WTC11 (cell line): Measurements from ENCODE around the gene SH3TC1. TPM values are rescaled to one million over a fixed set of nuclear protein-coding genes. Genes with fewer than 3 reads are reported as not detected.

Experiments used
- ATAC-seq: fragments of 200-7000 bp; cut with Tn5 transposase; 2 replicates; pipeline ENCODE4 v1.10.0; 2021; ENCODE audit warnings: mild to moderate bottlenecking, moderate library complexity
- CTCF ChIA-PET: fragments of 300-600 bp; sonication (Branson Sonifier 250); formaldehyde crosslinking; loops from one replicate; lab custom pipeline; 2021; ENCODE audit warnings: antibody characterized with exemption; lab: Charles Lee
- POLR2A ChIA-PET: fragments of 350-600 bp; sonication (Branson Sonifier 250); formaldehyde crosslinking; loops from one replicate; lab custom pipeline; 2021; ENCODE audit warnings: antibody characterized with exemption; lab: Charles Lee
- DNase-seq: peaks from one replicate; pipeline ENCODE4 v3.0.0; 2021; ENCODE audit warnings: low spot score
- H3K27ac Mint-ChIP-seq: 2 replicates; pipeline ENCODE4 v1.8.0; 2021; ENCODE audit warnings: mixed read lengths
- H3K27me3 Mint-ChIP-seq: 2 replicates; pipeline ENCODE4 v1.8.0; 2021; ENCODE audit warnings: low read depth, mild to moderate bottlenecking, moderate library complexity, mixed read lengths
- H3K36me3 Mint-ChIP-seq: 2 replicates; pipeline ENCODE4 v1.8.0; 2021; ENCODE audit warnings: mixed read lengths
- H3K4me1 Mint-ChIP-seq: 2 replicates; pipeline ENCODE4 v1.8.0; 2022; ENCODE audit warnings: mixed read lengths
- H3K4me3 Mint-ChIP-seq: 2 replicates; pipeline ENCODE4 v1.8.0; 2021; ENCODE audit warnings: mild to moderate bottlenecking, moderate library complexity, mixed read lengths
- H3K9me3 Mint-ChIP-seq: 2 replicates; pipeline ENCODE4 v1.8.0; 2021; ENCODE audit warnings: mixed read lengths
- CBFB ChIP-seq: sonication (generic); formaldehyde crosslinking; IDR thresholded peaks from 2 replicates; pipeline ENCODE4 v1.8.1; 2022; ENCODE audit warnings: mild to moderate bottlenecking, low read depth, missing genetic modification reagents
- CREM ChIP-seq: sonication (generic); formaldehyde crosslinking; IDR thresholded peaks from 2 replicates; pipeline ENCODE4 v1.8.1; 2022; ENCODE audit warnings: mild to moderate bottlenecking, missing genetic modification reagents, moderate library complexity
- FOXK1 ChIP-seq: sonication (generic); formaldehyde crosslinking; IDR thresholded peaks from 2 replicates; pipeline ENCODE4 v1.8.0; 2022; ENCODE audit warnings: mild to moderate bottlenecking, moderate library complexity, missing genetic modification reagents
- FOXP1 ChIP-seq: sonication (generic); formaldehyde crosslinking; IDR thresholded peaks from 2 replicates; pipeline ENCODE4 v1.8.0; 2022; ENCODE audit warnings: missing genetic modification reagents, mild to moderate bottlenecking, moderate library complexity, borderline replicate concordance
- GABPB1 ChIP-seq: sonication (generic); formaldehyde crosslinking; IDR thresholded peaks from 2 replicates; pipeline ENCODE4 v1.8.1; 2023; ENCODE audit warnings: mild to moderate bottlenecking, missing genetic modification reagents
- GTF2I ChIP-seq: fragments of 250-450 bp; sonication (Bioruptor Pico); conservative IDR thresholded peaks from 2 replicates; pipeline ENCODE4 v1.4.0; 2021; ENCODE audit warnings: mild to moderate bottlenecking
- MXD4 ChIP-seq: fragments of 250-450 bp; sonication (Bioruptor Pico); IDR thresholded peaks from 2 replicates; pipeline ENCODE4 v1.8.0; 2021; ENCODE audit warnings: mild to moderate bottlenecking, moderate library complexity, borderline replicate concordance
- NR3C1 ChIP-seq: sonication (generic); formaldehyde crosslinking; conservative IDR thresholded peaks from 2 replicates; pipeline ENCODE4 v1.8.1; 2023; ENCODE audit warnings: low read depth, mild to moderate bottlenecking, missing genetic modification reagents
- PRRX2 ChIP-seq: fragments of 250-450 bp; sonication (Bioruptor Pico); IDR thresholded peaks from 2 replicates; pipeline ENCODE4 v1.8.0; 2021; ENCODE audit warnings: mild to moderate bottlenecking
- RELA ChIP-seq: sonication (generic); formaldehyde crosslinking; IDR thresholded peaks from 2 replicates; pipeline ENCODE4 v1.8.1; 2022; ENCODE audit warnings: missing genetic modification reagents, mild to moderate bottlenecking, borderline replicate concordance
- SMAD3 ChIP-seq: sonication (generic); formaldehyde crosslinking; IDR thresholded peaks from 2 replicates; pipeline ENCODE4 v1.8.0; 2022; ENCODE audit warnings: missing genetic modification reagents, mild to moderate bottlenecking, borderline replicate concordance
- SMAD4 ChIP-seq: sonication (generic); formaldehyde crosslinking; IDR thresholded peaks from 2 replicates; pipeline ENCODE4 v1.8.0; 2022; ENCODE audit warnings: mild to moderate bottlenecking, missing genetic modification reagents
- SOX15 ChIP-seq: fragments of 250-450 bp; sonication (Bioruptor Pico); IDR thresholded peaks from 2 replicates; pipeline ENCODE4 v1.9.0; 2021; ENCODE audit warnings: mild to moderate bottlenecking
- TEAD4 ChIP-seq: sonication (generic); formaldehyde crosslinking; IDR thresholded peaks from 2 replicates; pipeline ENCODE4 v1.8.0; 2022; ENCODE audit warnings: mild to moderate bottlenecking, missing genetic modification reagents
- TP53 ChIP-seq: sonication (generic); formaldehyde crosslinking; IDR thresholded peaks from 2 replicates; pipeline ENCODE4 v1.8.1; 2023; ENCODE audit warnings: mild to moderate bottlenecking, missing genetic modification reagents
- ZNF121 ChIP-seq: sonication (generic); formaldehyde crosslinking; IDR thresholded peaks from 2 replicates; pipeline ENCODE4 v1.8.0; 2023; ENCODE audit warnings: missing genetic modification reagents
- ZNF396 ChIP-seq: fragments of 250-450 bp; sonication (Bioruptor Pico); IDR thresholded peaks from 2 replicates; pipeline ENCODE4 v1.8.0; 2021; ENCODE audit warnings: mild to moderate bottlenecking, moderate library complexity, borderline replicate concordance
- ZNF423 ChIP-seq: fragments of 250-450 bp; sonication (Bioruptor Pico); IDR thresholded peaks from 2 replicates; pipeline ENCODE4 v2.1.2; 2022; ENCODE audit warnings: mild to moderate bottlenecking, moderate library complexity
- total RNA-seq: library from RNA; stranded (reverse); gene quantifications from 3 replicates; pipeline ENCODE4 v1.2.3, GENCODE V29; 2021
- TF ChIP-seq, protein P1 (sequence below): sonication (generic); formaldehyde crosslinking; IDR thresholded peaks from 2 replicates; pipeline ENCODE4 v1.8.1; 2023; ENCODE audit warnings: mild to moderate bottlenecking, missing genetic modification reagents, moderate library complexity
- TF ChIP-seq, protein P2 (sequence below): sonication (generic); formaldehyde crosslinking; conservative IDR thresholded peaks from 2 replicates; pipeline ENCODE4 v1.8.1; 2022; ENCODE audit warnings: mild to moderate bottlenecking, missing genetic modification reagents
- TF ChIP-seq, protein P3 (sequence below): sonication (generic); formaldehyde crosslinking; IDR thresholded peaks from 2 replicates; pipeline ENCODE4 v1.8.0; 2022; ENCODE audit warnings: mild to moderate bottlenecking, missing genetic modification reagents
- TF ChIP-seq, protein P4 (sequence below): sonication (generic); formaldehyde crosslinking; IDR thresholded peaks from 2 replicates; pipeline ENCODE4 v1.8.0; 2023; ENCODE audit warnings: missing genetic modification reagents, mild to moderate bottlenecking, borderline replicate concordance
- TF ChIP-seq, protein P5 (sequence below): sonication (generic); formaldehyde crosslinking; IDR thresholded peaks from 2 replicates; pipeline ENCODE4 v1.8.1; 2022; ENCODE audit warnings: low read depth, missing genetic modification reagents, borderline replicate concordance
- TF ChIP-seq, protein P6 (sequence below): sonication (generic); formaldehyde crosslinking; IDR thresholded peaks from 2 replicates; pipeline ENCODE4 v1.8.0; 2023; ENCODE audit warnings: mild to moderate bottlenecking, missing genetic modification reagents
- TF ChIP-seq, protein P7 (sequence below): fragments of 250-450 bp; sonication (Bioruptor Pico); IDR thresholded peaks from 2 replicates; pipeline ENCODE4 v1.9.0; 2021; ENCODE audit warnings: moderate library complexity, mild to moderate bottlenecking, inconsistent platforms, borderline replicate concordance

Gene SH3TC1
- total RNA-seq, 1 experiment from 2014 or later: 0.42 TPM

DNA sequence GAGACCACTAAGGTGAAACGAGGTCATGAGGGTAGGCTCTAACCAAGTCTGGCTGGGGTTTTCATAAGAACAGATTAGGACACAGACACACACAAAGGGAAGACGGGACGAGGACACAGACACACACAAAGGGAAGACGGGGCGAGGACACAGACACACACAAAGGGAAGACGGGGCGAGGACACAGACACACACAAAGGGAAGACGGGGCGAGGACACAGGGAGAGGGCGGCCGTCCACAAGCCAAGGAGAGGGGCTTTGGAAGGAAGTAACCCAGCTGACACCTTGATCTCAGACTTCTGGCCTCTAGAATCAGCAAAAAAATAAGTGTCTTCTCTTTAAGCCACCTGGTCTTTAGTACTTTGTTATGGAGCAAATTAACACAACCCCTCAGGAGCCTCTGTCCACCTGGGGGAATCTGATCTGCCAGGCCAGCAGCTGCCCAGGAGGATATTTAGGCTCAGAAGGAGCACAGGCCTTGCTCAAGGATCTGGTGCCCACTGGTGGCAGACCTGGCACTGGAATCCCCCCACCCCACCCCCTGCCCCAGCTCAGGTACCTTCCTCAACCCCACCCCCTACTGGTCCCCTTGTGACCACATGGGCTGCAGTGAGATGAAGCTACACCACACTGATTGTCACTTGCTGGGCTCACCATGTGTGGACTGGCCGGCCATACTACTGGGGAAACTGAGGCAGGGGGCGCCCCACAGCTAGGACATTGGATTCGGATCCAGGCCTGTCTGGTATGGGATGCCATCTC, 43.2 kb upstream of the SH3TC1 start:
- H3K4me1 Mint-ChIP-seq: peaks cover 11% of the 10 kb centered on the region
- H3K27ac Mint-ChIP-seq: no peak overlapping the region
- H3K36me3 Mint-ChIP-seq: no peaks in the 10 kb centered on the region
- H3K27me3 Mint-ChIP-seq: peaks cover 41% of the 10 kb centered on the region
- TF ChIP-seq TEAD4 (no peak), GABPB1 (CRISPR knock-in tag) (no peak), NR3C1 (CRISPR knock-in tag) (no peak), MXD4 (no peak), PRRX2 (CRISPR knock-in tag) (no peak), SOX15 (CRISPR knock-in tag) (no peak), RELA (no peak), ZNF396 (CRISPR knock-in tag) (no peak), ZNF121 (CRISPR knock-in tag) (no peak)
- TF ChIP-seq, protein P1, sequence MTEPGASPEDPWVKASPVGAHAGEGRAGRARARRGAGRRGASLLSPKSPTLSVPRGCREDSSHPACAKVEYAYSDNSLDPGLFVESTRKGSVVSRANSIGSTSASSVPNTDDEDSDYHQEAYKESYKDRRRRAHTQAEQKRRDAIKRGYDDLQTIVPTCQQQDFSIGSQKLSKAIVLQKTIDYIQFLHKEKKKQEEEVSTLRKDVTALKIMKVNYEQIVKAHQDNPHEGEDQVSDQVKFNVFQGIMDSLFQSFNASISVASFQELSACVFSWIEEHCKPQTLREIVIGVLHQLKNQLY: no peak
- TF ChIP-seq, protein P2, sequence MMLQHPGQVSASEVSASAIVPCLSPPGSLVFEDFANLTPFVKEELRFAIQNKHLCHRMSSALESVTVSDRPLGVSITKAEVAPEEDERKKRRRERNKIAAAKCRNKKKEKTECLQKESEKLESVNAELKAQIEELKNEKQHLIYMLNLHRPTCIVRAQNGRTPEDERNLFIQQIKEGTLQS (CRISPR knock-in tag): no peak
- TF ChIP-seq, protein P3, sequence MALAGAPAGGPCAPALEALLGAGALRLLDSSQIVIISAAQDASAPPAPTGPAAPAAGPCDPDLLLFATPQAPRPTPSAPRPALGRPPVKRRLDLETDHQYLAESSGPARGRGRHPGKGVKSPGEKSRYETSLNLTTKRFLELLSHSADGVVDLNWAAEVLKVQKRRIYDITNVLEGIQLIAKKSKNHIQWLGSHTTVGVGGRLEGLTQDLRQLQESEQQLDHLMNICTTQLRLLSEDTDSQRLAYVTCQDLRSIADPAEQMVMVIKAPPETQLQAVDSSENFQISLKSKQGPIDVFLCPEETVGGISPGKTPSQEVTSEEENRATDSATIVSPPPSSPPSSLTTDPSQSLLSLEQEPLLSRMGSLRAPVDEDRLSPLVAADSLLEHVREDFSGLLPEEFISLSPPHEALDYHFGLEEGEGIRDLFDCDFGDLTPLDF: no peak
- DNase-seq (no peak), ATAC-seq (no peak)
- ChIA-PET CTCF (interaction anchor here (0.7 to 1.1 kb wide), 5 partner anchors 8 to 108 kb away, joined by 3 to 5 read pairs (median 3); no protein-coding TSS in a partner anchor), POLR2A (no interaction called here)
- H3K9me3 Mint-ChIP-seq: no peaks in the 10 kb centered on the region
- no peak overlapping the region for H3K4me3 Mint-ChIP-seq

DNA sequence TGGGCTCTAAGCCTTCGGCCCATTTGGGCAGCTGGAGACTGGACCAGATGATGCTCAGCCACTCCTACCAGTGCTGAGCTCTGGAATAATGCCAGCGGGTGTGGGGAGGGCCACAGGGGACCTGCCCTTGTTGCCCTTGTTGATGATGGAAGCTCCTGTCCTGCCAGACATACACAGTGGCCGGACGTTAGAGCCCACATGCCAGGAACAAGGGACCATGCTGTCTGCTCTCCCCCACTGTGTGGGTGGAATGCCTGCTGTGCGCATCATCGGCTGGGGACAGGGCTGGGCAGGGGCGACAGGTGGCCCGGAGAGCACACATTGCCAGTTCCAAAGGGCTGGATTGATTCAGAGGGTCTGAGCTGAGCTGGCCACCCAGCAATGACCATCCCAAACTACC, 42.5 kb upstream of the SH3TC1 start:
- Mint-ChIP-seq H3K9me3 (no peaks in the 10 kb centered on the region), H3K4me3 (no peak overlapping the region), H3K36me3 (no peaks in the 10 kb centered on the region), H3K4me1 (peaks cover 11% of the 10 kb centered on the region), H3K27me3 (peaks cover 41% of the 10 kb centered on the region), H3K27ac (no peak overlapping the region)
- POLR2A ChIA-PET: no interaction called here
- DNase-seq: no peak
- CTCF ChIA-PET: interaction anchor here (0.7 to 1.1 kb wide), 3 partner anchors 9 to 109 kb away, joined by 3 to 5 read pairs (median 3); no protein-coding TSS in a partner anchor
- ATAC-seq: no peak
- TF ChIP-seq RELA: no peak
- TF ChIP-seq TP53 (CRISPR knock-in tag): no peak
- TF ChIP-seq ZNF423 (CRISPR knock-in tag): no peak
- no peak for TF ChIP-seq FOXP1 (CRISPR knock-in tag)
- no peak for TF ChIP-seq SMAD4
- TF ChIP-seq FOXK1 (CRISPR knock-in tag): no peak
- no peak for TF ChIP-seq CBFB (CRISPR knock-in tag)
- TF ChIP-seq, protein P4, sequence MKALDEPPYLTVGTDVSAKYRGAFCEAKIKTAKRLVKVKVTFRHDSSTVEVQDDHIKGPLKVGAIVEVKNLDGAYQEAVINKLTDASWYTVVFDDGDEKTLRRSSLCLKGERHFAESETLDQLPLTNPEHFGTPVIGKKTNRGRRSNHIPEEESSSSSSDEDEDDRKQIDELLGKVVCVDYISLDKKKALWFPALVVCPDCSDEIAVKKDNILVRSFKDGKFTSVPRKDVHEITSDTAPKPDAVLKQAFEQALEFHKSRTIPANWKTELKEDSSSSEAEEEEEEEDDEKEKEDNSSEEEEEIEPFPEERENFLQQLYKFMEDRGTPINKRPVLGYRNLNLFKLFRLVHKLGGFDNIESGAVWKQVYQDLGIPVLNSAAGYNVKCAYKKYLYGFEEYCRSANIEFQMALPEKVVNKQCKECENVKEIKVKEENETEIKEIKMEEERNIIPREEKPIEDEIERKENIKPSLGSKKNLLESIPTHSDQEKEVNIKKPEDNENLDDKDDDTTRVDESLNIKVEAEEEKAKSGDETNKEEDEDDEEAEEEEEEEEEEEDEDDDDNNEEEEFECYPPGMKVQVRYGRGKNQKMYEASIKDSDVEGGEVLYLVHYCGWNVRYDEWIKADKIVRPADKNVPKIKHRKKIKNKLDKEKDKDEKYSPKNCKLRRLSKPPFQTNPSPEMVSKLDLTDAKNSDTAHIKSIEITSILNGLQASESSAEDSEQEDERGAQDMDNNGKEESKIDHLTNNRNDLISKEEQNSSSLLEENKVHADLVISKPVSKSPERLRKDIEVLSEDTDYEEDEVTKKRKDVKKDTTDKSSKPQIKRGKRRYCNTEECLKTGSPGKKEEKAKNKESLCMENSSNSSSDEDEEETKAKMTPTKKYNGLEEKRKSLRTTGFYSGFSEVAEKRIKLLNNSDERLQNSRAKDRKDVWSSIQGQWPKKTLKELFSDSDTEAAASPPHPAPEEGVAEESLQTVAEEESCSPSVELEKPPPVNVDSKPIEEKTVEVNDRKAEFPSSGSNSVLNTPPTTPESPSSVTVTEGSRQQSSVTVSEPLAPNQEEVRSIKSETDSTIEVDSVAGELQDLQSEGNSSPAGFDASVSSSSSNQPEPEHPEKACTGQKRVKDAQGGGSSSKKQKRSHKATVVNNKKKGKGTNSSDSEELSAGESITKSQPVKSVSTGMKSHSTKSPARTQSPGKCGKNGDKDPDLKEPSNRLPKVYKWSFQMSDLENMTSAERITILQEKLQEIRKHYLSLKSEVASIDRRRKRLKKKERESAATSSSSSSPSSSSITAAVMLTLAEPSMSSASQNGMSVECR (CRISPR knock-in tag): no peak
- TF ChIP-seq, protein P5, sequence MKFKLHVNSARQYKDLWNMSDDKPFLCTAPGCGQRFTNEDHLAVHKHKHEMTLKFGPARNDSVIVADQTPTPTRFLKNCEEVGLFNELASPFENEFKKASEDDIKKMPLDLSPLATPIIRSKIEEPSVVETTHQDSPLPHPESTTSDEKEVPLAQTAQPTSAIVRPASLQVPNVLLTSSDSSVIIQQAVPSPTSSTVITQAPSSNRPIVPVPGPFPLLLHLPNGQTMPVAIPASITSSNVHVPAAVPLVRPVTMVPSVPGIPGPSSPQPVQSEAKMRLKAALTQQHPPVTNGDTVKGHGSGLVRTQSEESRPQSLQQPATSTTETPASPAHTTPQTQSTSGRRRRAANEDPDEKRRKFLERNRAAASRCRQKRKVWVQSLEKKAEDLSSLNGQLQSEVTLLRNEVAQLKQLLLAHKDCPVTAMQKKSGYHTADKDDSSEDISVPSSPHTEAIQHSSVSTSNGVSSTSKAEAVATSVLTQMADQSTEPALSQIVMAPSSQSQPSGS (CRISPR knock-in tag): no peak
- TF ChIP-seq, protein P6, sequence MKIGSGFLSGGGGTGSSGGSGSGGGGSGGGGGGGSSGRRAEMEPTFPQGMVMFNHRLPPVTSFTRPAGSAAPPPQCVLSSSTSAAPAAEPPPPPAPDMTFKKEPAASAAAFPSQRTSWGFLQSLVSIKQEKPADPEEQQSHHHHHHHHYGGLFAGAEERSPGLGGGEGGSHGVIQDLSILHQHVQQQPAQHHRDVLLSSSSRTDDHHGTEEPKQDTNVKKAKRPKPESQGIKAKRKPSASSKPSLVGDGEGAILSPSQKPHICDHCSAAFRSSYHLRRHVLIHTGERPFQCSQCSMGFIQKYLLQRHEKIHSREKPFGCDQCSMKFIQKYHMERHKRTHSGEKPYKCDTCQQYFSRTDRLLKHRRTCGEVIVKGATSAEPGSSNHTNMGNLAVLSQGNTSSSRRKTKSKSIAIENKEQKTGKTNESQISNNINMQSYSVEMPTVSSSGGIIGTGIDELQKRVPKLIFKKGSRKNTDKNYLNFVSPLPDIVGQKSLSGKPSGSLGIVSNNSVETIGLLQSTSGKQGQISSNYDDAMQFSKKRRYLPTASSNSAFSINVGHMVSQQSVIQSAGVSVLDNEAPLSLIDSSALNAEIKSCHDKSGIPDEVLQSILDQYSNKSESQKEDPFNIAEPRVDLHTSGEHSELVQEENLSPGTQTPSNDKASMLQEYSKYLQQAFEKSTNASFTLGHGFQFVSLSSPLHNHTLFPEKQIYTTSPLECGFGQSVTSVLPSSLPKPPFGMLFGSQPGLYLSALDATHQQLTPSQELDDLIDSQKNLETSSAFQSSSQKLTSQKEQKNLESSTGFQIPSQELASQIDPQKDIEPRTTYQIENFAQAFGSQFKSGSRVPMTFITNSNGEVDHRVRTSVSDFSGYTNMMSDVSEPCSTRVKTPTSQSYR (CRISPR knock-in tag): no peak
- no peak for TF ChIP-seq GTF2I
- TF ChIP-seq, protein P7, sequence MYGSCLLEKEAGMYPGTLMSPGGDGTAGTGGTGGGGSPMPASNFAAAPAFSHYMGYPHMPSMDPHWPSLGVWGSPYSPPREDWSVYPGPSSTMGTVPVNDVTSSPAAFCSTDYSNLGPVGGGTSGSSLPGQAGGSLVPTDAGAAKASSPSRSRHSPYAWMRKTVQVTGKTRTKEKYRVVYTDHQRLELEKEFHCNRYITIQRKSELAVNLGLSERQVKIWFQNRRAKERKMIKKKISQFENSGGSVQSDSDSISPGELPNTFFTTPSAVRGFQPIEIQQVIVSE: no peak
- no peak for TF ChIP-seq SMAD3 (CRISPR knock-in tag)
- TF ChIP-seq CREM (CRISPR knock-in tag): no peak
